Adrenal gland (tissue), 12 donors: Measurements from ENCODE around the gene CLSTN1. TPM values are rescaled to one million over a fixed set of nuclear protein-coding genes. Genes with fewer than 3 reads are reported as not detected.

Experiments used
- DNase-seq, 7 donors: peaks; one replicate each; pipeline ENCODE4 v3.0.0-alpha.2; 2019 to 2020
- H3K27ac ChIP-seq, 5 donors: fragments of 200-600 bp; sonication (generic) in 4 of 5; 1 replicate in 3 of 5; 2 replicates in 2 of 5; pipeline versions ENCODE4 v1.5.1 to v1.8.0; 2016 to 2020; ENCODE audit warnings: mild to moderate bottlenecking in 1 of 5
- H3K27me3 ChIP-seq: fragments of 200-600 bp; 2 replicates; pipeline ENCODE4 v1.8.0; 2021
- H3K36me3 ChIP-seq, 2 donors: fragments of 200-600 bp; replicated peaks in 1 of 2; 1 replicate in 1 of 2; 2 replicates in 1 of 2; pipeline versions ENCODE4 v1.5.1 to v1.8.0; 2018 to 2022
- H3K4me1 ChIP-seq, 2 donors: fragments of 200-600 bp; replicated peaks in 1 of 2; 1 replicate in 1 of 2; 2 replicates in 1 of 2; pipeline versions ENCODE4 v1.5.1 to v1.8.0; 2018 to 2021
- H3K4me3 ChIP-seq, 4 donors: fragments of 200-600 bp; sonication (generic) in 3 of 4; one replicate each; pipeline ENCODE4 v1.5.1; 2016 to 2018
- H3K9me3 ChIP-seq, 3 donors: fragments of 200-600 bp; sonication (generic) in 1 of 3; replicated peaks in 1 of 3; 1 replicate in 2 of 3; 2 replicates in 1 of 3; pipeline versions ENCODE4 v1.5.1 to v1.8.0; 2016 to 2021
- POLR2A ChIP-seq, 2 donors: fragments of 450-650 bp; IDR thresholded peaks; one replicate each; pipeline ENCODE4 v1.6.1; 2017; ENCODE audit warnings: antibody characterized with exemption in 2 of 2, mild to moderate bottlenecking in 2 of 2, moderate library complexity in 1 of 2
- WGBS, 4 donors: extraction: QIAGEN DNeasy Blood & Tissue Kit in 2 of 4; methylation state at CpG; one replicate each; pipeline versions ENCODE4 v1.1.5 to v1.1.7; 2013 to 2017; 5-methylcytosine and 5-hydroxymethylcytosine counted together
- intact Hi-C, 2 donors: fragments of 100-400 bp; cut with DNase I; formaldehyde crosslinking; loops; one replicate each; pipeline versions ENCODE4 v1.14.1 to v1.15.0; 2022 to 2023
- polyA plus RNA-seq, 3 donors: library from polyadenylated mRNA; stranded (reverse); fragments of 200-250 nt in 2 of 3; fragments of 350-450 nt in 1 of 3; fragmentation: Illumina TruSeq in 1 of 3; extraction: RNeasy Lipid Tissue Mini Kit (QIAGEN cat#74804) in 1 of 3; gene quantifications; one replicate each; pipeline ENCODE4 v1.2.3, GENCODE V29; 2013 to 2014
- total RNA-seq, 9 donors: library from RNA; depleted of rRNA in 4 of 9; stranded (reverse); fragments of >200 nt in 4 of 9; fragments of 120-200 nt in 1 of 9; fragmentation: NEBNext Ultra II Directional in 1 of 9; extraction: Animal tissue kit (Norgen Biotek cat#: 25700) in 1 of 9; gene quantifications; one replicate each; pipeline versions ENCODE4 v1.1.0 to v1.2.4, GENCODE V29; 2013 to 2023
- TF ChIP-seq, protein P1 (sequence below), 6 experiments: fragments of 450-650 bp in 4 of 6; fragments of 200-600 bp in 2 of 6; sonication (generic) in 1 of 6; IDR thresholded peaks; 1 replicate in 5 of 6; 2 replicates in 1 of 6; pipeline versions ENCODE4 v1.5.1 to v1.8.0; 2016 to 2021; ENCODE audit warnings: antibody characterized with exemption in 6 of 6, mild to moderate bottlenecking in 2 of 6, moderate library complexity in 1 of 6
- donor health status: healthy with polysubstance abuse.
- donor health status: Bipolar disorder and iron deficiency.
- donor health status: DM: yes; HTN: yes; CAD: no.
- donor health status: DM: no; HTN: no; CAD: no.
- donor health status: DM: no; HTN: no; CAD: no.
- donor health status: DM: yes; HTN: yes; CAD: no.

CLSTN1 gene
- total and polyA plus RNA-seq, 12 donors, result 48.8 to 106 (median 77.9) TPM

DNA sequence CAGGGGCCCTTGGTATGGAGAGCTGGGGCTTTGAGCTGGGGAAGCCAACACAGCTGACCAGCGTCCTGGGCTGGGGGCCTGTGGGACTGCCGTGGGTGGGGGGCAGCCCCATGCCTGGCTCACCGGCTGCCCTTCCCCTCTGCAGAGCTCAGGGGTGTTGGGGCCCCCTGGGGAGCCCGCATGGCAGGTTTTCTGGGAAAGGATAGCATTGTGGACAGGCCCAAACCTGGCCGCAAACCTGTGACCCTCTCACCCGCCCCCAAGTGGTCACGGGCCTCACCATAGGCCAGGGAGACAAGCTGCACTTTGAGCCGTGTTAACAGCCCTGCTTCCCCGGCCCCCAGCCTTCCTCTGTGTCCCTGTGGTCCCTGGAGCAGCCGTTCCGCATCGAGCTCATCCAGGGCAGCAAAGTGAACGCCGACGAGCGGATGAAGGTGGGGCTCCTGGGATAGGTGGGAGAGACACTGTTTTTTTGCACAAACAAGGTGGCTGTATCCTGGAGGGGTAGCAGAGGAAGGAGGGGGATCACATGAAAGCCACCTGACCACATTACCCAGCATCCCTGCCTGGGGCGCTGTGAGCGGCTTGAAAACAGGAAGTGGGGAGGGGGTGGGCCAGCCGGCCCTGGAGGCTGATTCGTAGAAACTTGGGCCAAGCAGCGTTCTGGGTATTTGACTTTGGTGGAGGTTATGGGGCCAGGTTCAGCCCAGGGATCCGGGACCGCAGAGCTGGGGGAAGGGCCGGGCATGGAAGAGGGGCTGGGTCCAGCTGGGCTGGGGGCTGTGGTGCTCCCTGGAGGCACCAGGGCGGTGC, 106.4 kb downstream of the CLSTN1 start:
- Histone ChIP-seq H3K27me3 (no peaks in the 10 kb centered on the region), H3K36me3 (no peaks in the 10 kb centered on the region)

DNA sequence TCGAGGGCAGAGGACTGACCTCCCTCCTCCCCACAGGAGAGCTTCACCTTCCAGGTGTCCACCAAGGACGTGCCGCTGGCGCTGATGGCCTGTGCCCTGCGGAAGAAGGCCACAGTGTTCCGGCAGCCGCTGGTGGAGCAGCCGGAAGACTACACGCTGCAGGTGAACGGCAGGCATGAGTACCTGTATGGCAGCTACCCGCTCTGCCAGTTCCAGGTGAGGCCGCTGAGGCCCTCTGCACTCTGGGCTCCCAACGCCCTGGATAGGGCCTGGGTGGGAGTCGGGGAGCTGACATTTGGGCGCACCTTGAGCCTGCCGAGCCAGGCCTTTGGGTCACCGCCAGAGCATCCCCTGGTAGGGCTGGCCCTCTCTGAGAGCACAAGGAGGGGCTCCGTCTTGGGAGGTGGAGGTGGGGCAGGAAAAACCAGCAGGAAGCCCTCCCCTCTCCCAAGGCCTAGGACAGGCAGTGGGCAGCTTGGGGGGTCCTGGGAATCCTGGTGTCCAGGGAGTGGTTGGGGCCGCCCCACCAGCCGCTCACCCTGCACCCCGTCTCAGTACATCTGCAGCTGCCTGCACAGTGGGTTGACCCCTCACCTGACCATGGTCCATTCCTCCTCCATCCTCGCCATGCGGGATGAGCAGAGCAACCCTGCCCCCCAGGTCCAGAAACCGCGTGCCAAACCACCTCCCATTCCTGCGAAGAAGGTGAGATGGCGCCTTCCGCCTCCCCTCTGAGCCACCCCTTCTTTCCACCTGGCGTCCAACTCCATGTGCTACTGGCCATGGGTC, 107.2 kb downstream of the CLSTN1 start:
- TF ChIP-seq, protein P1, sequence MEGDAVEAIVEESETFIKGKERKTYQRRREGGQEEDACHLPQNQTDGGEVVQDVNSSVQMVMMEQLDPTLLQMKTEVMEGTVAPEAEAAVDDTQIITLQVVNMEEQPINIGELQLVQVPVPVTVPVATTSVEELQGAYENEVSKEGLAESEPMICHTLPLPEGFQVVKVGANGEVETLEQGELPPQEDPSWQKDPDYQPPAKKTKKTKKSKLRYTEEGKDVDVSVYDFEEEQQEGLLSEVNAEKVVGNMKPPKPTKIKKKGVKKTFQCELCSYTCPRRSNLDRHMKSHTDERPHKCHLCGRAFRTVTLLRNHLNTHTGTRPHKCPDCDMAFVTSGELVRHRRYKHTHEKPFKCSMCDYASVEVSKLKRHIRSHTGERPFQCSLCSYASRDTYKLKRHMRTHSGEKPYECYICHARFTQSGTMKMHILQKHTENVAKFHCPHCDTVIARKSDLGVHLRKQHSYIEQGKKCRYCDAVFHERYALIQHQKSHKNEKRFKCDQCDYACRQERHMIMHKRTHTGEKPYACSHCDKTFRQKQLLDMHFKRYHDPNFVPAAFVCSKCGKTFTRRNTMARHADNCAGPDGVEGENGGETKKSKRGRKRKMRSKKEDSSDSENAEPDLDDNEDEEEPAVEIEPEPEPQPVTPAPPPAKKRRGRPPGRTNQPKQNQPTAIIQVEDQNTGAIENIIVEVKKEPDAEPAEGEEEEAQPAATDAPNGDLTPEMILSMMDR (IDR thresholded peaks at IDR 0.05), result no peak
- TF ChIP-seq POLR2A (IDR thresholded peaks at IDR 0.05), result no peak
- H3K4me1 ChIP-seq, result peaks cover 0 to 19% of the 10 kb centered on the region in 2 donors
- peak in 1 of 7 donors; percentile 23 for DNase-seq
- H3K9me3 ChIP-seq, result no peaks in the 10 kb centered on the region
- no peaks in the 10 kb centered on the region for H3K36me3 ChIP-seq
- peak overlapping the region in 1 of 4 donors; percentile 28 for H3K4me3 ChIP-seq
- H3K27ac ChIP-seq, result peak overlapping the region in 2 of 5 donors; percentile 26 to 72
- intact Hi-C loops, result no loop called here
- 89 to 93% (median 92%) methylated on average over 15 to 29 of the region's 29 CpGs for WGBS, 4 donors
- H3K27me3 ChIP-seq, result no peaks in the 10 kb centered on the region

More for the DNA sequence above, 106.4 kb downstream of the CLSTN1 start:
- peak overlapping the region in 2 of 5 donors; percentile 26 to 72 for H3K27ac ChIP-seq
- TF ChIP-seq, protein P1 (IDR thresholded peaks at IDR 0.05), result no peak
- H3K4me3 ChIP-seq, result peak overlapping the region in 1 of 4 donors; percentile 28
- peak; percentile 50 to 75 (median 55) for DNase-seq
- peaks cover 0 to 19% of the 10 kb centered on the region in 2 donors for H3K4me1 ChIP-seq
- 49 to 62% (median 58%) methylated on average over 18 to 25 of the region's 25 CpGs for WGBS, 4 donors
- H3K9me3 ChIP-seq, result no peaks in the 10 kb centered on the region
- intact Hi-C loops, result no loop called here

DNA sequence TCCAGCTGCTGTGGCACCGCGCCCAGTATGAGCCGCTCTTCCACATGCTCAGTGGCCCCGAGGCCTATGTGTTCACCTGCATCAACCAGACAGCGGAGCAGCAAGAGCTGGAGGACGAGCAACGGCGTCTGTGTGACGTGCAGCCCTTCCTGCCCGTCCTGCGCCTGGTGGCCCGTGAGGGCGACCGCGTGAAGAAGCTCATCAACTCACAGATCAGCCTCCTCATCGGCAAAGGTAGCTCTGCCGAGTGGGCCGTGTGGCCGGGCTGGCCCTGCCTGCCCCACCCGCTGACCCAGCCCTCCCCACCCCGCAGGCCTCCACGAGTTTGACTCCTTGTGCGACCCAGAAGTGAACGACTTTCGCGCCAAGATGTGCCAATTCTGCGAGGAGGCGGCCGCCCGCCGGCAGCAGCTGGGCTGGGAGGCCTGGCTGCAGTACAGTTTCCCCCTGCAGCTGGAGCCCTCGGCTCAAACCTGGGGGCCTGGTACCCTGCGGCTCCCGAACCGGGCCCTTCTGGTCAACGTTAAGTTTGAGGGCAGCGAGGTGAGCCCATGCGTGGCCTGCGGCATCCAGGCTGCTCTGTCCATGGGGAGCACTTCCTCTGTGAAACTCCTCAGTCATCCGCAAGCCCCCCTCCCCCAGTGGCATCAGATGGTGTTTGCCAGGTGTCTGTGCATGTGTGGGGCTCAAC, 108.1 kb downstream of the CLSTN1 start:
- H3K36me3 ChIP-seq, result peaks cover 0 to 7% of the 10 kb centered on the region in 2 donors
- 80 to 93% (median 91%) methylated on average over 3 to 40 of the region's 40 CpGs for WGBS, 4 donors
- no peak for TF ChIP-seq POLR2A (IDR thresholded peaks at IDR 0.05)
- TF ChIP-seq, protein P1 (IDR thresholded peaks at IDR 0.05), result no peak

More for the DNA sequence above, 108.1 kb downstream of the CLSTN1 start:
- no peak overlapping the region for H3K4me3 ChIP-seq
- no peaks in the 10 kb centered on the region for H3K27me3 ChIP-seq
- no peak overlapping the region for H3K27ac ChIP-seq
- DNase-seq, result no peak
- no peaks in the 10 kb centered on the region for H3K9me3 ChIP-seq
- intact Hi-C loops, result no loop called here
- H3K4me1 ChIP-seq, result peaks cover 0 to 19% of the 10 kb centered on the region in 2 donors
